ENCODE measurements around the gene ADAMTS9. TPM values are rescaled to one million over a fixed set of nuclear protein-coding genes. Genes with fewer than 3 reads are reported as not detected.

Gene ADAMTS9
- total RNA-seq, 1 donor, result 0.54 TPM

- DNase-seq (ENCODE audit: low read depth), result peak; percentile 4
- no peak overlapping the region for H3K4me3 ChIP-seq (ENCODE audit: low read depth, low read length)
- no peak for TF ChIP-seq CTCF (IDR thresholded peaks at IDR 0.05; ENCODE audit: insufficient read depth, low read length)
Measured at GRCh38 chr3:64650715-64651114, 37.1 kb downstream of the ADAMTS9 start.

- TF ChIP-seq CTCF (IDR thresholded peaks at IDR 0.05; ENCODE audit: insufficient read depth, low read length), result no peak
- no peak for DNase-seq (ENCODE audit: low read depth)
Measured at GRCh38 chr3:64650096-64650622, 37.6 kb downstream of the ADAMTS9 start.

GRCh38 chr3:64648927-64649906 is 38.6 kb downstream of the ADAMTS9 start:
- no peak overlapping the region for H3K4me3 ChIP-seq (ENCODE audit: low read depth, low read length)
- DNase-seq (ENCODE audit: low read depth), result no peak
- no peak for TF ChIP-seq CTCF (IDR thresholded peaks at IDR 0.05; ENCODE audit: insufficient read depth, low read length)

More at GRCh38 chr3:64650096-64650622, 37.6 kb downstream of the ADAMTS9 start:
- H3K4me3 ChIP-seq (ENCODE audit: low read depth, low read length), result no peak overlapping the region

DNA sequence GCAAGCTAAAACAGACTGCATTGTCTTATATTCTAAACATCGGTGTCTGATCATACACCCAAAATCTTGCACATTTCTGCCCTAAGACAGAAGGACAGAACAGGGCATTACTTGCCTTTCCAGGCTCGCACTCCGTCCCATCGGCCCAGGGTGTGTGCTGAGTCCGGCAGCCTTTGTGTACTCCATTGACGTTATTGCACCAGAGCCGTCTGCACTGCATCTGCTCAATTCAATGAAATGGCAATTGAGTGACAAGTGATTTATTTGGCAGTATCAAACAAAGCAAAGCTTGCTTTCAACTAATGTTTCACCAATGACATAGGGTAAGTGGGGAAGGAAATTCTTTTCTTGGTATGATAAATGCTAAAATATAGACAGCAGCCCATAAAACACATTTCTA is 40.0 kb downstream of the ADAMTS9 start:
- no peak for TF ChIP-seq CTCF (IDR thresholded peaks at IDR 0.05; ENCODE audit: insufficient read depth, low read length)
- no peak overlapping the region for H3K4me3 ChIP-seq (ENCODE audit: low read depth, low read length)
- DNase-seq (ENCODE audit: low read depth), result no peak

GRCh38 chr3:64645243-64645642 is 42.6 kb downstream of the ADAMTS9 start:
- no peak for TF ChIP-seq CTCF (IDR thresholded peaks at IDR 0.05; ENCODE audit: insufficient read depth, low read length)
- peak; percentile 12 for DNase-seq (ENCODE audit: low read depth)

GRCh38 chr3:64644483-64644882 is 43.3 kb downstream of the ADAMTS9 start:
- DNase-seq (ENCODE audit: low read depth), result no peak
- TF ChIP-seq CTCF (IDR thresholded peaks at IDR 0.05; ENCODE audit: insufficient read depth, low read length), result no peak
- H3K4me3 ChIP-seq (ENCODE audit: low read depth, low read length), result no peak overlapping the region

More at GRCh38 chr3:64645243-64645642, 42.6 kb downstream of the ADAMTS9 start:
- H3K4me3 ChIP-seq (ENCODE audit: low read depth, low read length), result no peak overlapping the region
